Adrenal gland (tissue), 5 donors: ENCODE results near the gene TOX2.

ENCODE experiments used
- CTCF ChIP-seq, 6 experiments: fragments of 450-650 bp in 4 of 6; fragments of 200-600 bp in 2 of 6; sonication (generic) in 1 of 6; IDR thresholded peaks; 1 replicate in 5 of 6; 2 replicates in 1 of 6; pipeline versions ENCODE4 v1.5.1 to v1.8.0; 2016 to 2021; ENCODE audit warnings: antibody characterized with exemption in 6 of 6, mild to moderate bottlenecking in 2 of 6, moderate library complexity in 1 of 6
- POLR2A ChIP-seq, 2 donors: fragments of 450-650 bp; IDR thresholded peaks; one replicate each; pipeline ENCODE4 v1.6.1; 2017; ENCODE audit warnings: antibody characterized with exemption in 2 of 2, mild to moderate bottlenecking in 2 of 2, moderate library complexity in 1 of 2
- donor health status: DM: no; HTN: no; CAD: no.

- no peak for TF ChIP-seq CTCF (IDR thresholded peaks at IDR 0.05)
- no peak for TF ChIP-seq POLR2A (IDR thresholded peaks at IDR 0.05)
Measured at GRCh38 chr20:43987018-43987417, 72.4 kb downstream of the TOX2 start.
